Mesothelial cell of epicardium (in vitro differentiated cells): ENCODE measurements around the gene RASGRP2. TPM values are rescaled to one million over a fixed set of nuclear protein-coding genes. Genes with fewer than 3 reads are reported as not detected.

Experiments
- DNase-seq, 2 experiments: peaks; one replicate each; pipeline ENCODE4 v3.0.0; 2021; ENCODE audit warnings: low spot score in 2 of 2; ENCODE audit not compliant: unreplicated experiment in 2 of 2
- H3K27ac Mint-ChIP-seq: 2 replicates; pipeline ENCODE4 v1.8.0; 2021; ENCODE audit warnings: mixed read lengths
- H3K27me3 Mint-ChIP-seq: 2 replicates; pipeline ENCODE4 v1.8.0; 2021; ENCODE audit warnings: low read depth, mixed read lengths
- H3K36me3 Mint-ChIP-seq: 2 replicates; pipeline ENCODE4 v1.8.0; 2021; ENCODE audit warnings: mixed read lengths
- H3K4me1 Mint-ChIP-seq: 2 replicates; pipeline ENCODE4 v1.8.0; 2021; ENCODE audit warnings: mixed read lengths
- H3K4me3 Mint-ChIP-seq: 2 replicates; pipeline ENCODE4 v1.8.0; 2021; ENCODE audit warnings: mild to moderate bottlenecking, moderate library complexity, mixed read lengths
- H3K9me3 Mint-ChIP-seq: 2 replicates; pipeline ENCODE4 v1.8.0; 2021; ENCODE audit warnings: mixed read lengths
- total RNA-seq: library from RNA; stranded (reverse); gene quantifications from 3 replicates; pipeline ENCODE4 v1.2.1, GENCODE V29; 2021
- TF ChIP-seq, protein P1 (sequence below): fragments of 200-600 bp; sonication (generic); IDR thresholded peaks from one replicate; pipeline ENCODE4 v1.5.0; 2021; ENCODE audit warnings: antibody characterized with exemption; ENCODE audit not compliant: unreplicated experiment

RASGRP2 gene
- total RNA-seq, 1 donor from 2014 or later, result 1.4 TPM

DNA sequence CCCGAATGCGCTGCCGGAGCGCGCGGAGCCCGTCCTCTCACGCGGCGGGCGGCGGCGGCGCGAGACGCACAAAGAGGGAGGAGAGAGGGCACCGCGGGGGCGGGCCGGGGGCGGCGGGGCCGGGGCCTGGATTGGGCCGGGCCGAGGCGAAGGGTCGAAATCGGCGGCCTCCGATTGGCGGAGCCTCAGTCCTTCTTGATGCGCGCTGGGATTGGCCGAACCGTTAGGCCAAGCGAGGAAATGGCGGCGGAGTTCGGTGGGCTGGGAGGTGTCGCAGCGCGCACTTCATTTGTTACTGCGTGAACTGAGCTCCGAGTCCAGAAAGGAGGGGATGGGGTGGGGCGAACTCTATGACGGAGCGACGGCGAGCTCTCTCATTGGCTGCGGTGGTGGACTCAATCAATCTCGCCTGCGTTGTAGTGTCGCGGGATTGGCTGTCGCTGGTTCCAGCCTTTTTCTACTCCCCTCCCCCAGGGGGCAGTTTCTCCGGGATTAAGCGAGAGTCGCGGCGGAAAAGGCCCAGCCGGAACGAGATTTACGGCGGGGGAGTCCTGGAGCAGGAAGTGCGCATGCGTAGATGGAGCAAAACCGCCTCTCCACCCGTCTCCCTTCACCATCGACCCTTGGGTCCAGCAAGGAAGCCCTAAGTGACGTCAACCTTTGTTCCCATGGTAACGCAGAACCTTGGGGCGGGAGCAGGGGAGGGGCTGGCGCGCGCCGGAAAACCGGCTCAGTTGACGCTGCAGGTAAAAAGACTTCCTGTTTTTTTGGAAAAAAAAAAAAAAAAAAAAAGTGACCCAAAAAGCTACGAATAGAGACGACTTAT is 34.7 kb upstream of the RASGRP2 start, which contains the start of gene SF1:
Gene SF1 (minus strand): TSS at position 70 of the 826 bp plus-strand sequence. CDS start 150 bp downstream, outside the sequence.
- H3K27me3 Mint-ChIP-seq, result no peaks in the 10 kb centered on the region
- peak; percentile 98 for DNase-seq
- peak within 1 kb of the TSS; percentile 99 for H3K27ac Mint-ChIP-seq
- TF ChIP-seq, protein P1, sequence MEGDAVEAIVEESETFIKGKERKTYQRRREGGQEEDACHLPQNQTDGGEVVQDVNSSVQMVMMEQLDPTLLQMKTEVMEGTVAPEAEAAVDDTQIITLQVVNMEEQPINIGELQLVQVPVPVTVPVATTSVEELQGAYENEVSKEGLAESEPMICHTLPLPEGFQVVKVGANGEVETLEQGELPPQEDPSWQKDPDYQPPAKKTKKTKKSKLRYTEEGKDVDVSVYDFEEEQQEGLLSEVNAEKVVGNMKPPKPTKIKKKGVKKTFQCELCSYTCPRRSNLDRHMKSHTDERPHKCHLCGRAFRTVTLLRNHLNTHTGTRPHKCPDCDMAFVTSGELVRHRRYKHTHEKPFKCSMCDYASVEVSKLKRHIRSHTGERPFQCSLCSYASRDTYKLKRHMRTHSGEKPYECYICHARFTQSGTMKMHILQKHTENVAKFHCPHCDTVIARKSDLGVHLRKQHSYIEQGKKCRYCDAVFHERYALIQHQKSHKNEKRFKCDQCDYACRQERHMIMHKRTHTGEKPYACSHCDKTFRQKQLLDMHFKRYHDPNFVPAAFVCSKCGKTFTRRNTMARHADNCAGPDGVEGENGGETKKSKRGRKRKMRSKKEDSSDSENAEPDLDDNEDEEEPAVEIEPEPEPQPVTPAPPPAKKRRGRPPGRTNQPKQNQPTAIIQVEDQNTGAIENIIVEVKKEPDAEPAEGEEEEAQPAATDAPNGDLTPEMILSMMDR, result no peak
- peaks cover 29% of the 10 kb centered on the region for H3K4me1 Mint-ChIP-seq
- H3K36me3 Mint-ChIP-seq, result peaks cover 25% of the 10 kb centered on the region
- H3K4me3 Mint-ChIP-seq, result peak within 1 kb of the TSS; percentile 85
- H3K9me3 Mint-ChIP-seq, result no peaks in the 10 kb centered on the region

DNA sequence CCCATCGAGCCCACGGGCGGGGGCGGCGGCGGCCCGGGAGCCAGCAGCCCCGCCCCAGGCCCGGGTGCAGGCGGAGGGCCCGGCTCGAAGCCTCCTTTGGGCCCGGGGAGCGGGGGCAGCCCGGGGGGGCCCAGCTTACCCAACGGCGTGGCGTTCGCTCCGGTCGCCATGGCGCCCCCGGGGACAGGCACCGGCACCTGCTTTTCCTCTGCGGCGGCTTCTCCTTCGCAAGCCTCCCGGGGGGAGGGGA is 34.2 kb upstream of the RASGRP2 start:
- Mint-ChIP-seq H3K9me3 (no peaks in the 10 kb centered on the region), H3K27me3 (no peaks in the 10 kb centered on the region), H3K4me3 (peak overlapping the region; percentile 85), H3K27ac (peak overlapping the region; percentile 99), H3K36me3 (peaks cover 31% of the 10 kb centered on the region), H3K4me1 (peaks cover 29% of the 10 kb centered on the region)
- TF ChIP-seq, protein P1, result no peak
- DNase-seq, result no peak

DNA sequence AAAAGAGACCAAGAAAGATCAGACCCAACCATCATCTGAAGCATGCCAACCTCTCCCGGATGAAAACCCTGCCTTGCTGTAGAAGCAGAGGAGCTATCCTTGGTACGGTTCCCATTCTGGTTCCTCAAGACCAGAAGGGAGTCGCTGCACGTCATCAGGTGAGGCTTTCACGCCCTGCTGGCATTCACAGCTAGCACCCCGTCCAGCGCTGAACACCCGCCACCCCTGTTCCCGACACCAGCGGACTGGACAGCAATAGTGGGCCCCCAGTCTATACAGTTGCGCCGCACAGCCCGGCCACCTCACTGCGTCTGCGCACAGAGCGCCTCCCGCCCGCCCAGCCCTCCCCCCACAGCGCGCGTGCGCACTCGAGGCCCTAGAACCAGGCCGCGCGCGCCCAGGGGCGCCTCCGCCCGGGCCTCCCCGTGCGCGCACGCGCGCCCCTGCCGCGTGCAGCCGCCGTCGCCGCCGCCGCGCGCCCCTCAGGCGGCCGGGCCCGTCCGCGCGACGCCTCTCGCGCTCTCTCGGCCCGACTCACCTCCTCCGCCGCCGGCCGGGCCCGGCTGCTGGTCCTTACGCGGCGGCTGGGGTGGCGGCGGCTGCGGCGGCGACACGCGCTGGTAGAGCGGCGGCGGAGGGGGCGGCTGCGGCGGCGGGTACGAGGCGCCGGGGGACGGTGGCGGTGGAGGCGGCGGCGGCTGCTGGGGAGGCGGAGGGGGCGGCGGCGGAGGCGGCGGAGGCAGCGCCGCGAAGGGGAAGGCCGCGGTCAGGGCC is 33.7 kb upstream of the RASGRP2 start:
- Mint-ChIP-seq H3K4me1 (peaks cover 29% of the 10 kb centered on the region), H3K4me3 (peak overlapping the region; percentile 79), H3K27ac (peak overlapping the region; percentile 88), H3K9me3 (no peaks in the 10 kb centered on the region), H3K36me3 (peaks cover 35% of the 10 kb centered on the region), H3K27me3 (no peaks in the 10 kb centered on the region)
- peak; percentile 82 to 84 for DNase-seq
- TF ChIP-seq, protein P1, result no peak

DNA sequence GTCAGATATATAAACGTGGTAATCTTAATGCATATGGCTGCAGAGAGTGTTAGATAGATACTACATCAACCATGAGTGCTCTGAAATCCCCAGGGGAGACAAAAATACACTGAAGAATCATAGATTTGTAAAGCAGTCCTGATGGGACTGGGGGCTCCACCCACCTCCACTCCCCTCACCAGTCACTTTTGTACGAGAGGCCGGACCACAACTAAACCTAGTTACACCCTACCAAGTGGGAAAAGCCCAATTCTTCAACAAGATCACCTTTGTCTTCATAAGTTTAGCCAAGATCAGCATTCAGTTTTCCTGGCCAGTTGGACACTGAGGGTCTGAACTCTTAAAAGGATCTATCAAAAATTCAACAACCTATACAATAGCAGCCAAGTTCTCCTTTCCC is 32.9 kb upstream of the RASGRP2 start:
- Mint-ChIP-seq H3K4me1 (peaks cover 29% of the 10 kb centered on the region), H3K9me3 (no peaks in the 10 kb centered on the region), H3K36me3 (peaks cover 40% of the 10 kb centered on the region), H3K27ac (peak overlapping the region; percentile 88), H3K4me3 (peak overlapping the region; percentile 79), H3K27me3 (no peaks in the 10 kb centered on the region)
- TF ChIP-seq, protein P1, result no peak
- no peak for DNase-seq

DNA sequence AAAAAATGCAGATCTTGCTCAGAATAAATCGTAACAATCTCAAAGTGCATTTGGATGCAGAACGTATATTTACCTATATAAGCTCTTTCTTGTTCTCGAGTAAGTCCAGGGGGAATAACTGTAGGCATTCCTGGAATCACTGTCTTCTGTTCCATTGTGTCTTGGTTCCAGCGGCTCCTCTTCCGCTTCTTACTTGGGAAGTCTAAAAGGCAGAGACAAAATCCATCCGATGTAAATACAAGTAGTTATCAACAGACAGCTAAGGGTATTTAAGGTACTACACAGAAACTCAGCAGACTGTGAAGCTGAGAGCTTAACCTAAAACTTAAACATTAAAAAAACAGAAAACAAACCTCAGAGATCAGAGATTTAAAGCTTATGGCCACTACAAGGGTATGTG is 32.5 kb upstream of the RASGRP2 start:
- Mint-ChIP-seq H3K36me3 (peaks cover 44% of the 10 kb centered on the region), H3K4me1 (peaks cover 29% of the 10 kb centered on the region), H3K27ac (peak overlapping the region; percentile 88), H3K4me3 (peak overlapping the region; percentile 79), H3K27me3 (no peaks in the 10 kb centered on the region), H3K9me3 (no peaks in the 10 kb centered on the region)
- TF ChIP-seq, protein P1, result no peak
- no peak for DNase-seq
